GM12878 (cell line): ENCODE data around the gene ZBTB21. TPM values are rescaled to one million over a fixed set of nuclear protein-coding genes. Genes with fewer than 3 reads are reported as not detected.

Experiments
- ATAC-seq: fragments of 200-7000 bp; cut with Tn5 transposase; 3 replicates; pipeline ENCODE4 v1.9.1; 2020; ENCODE audit warnings: mild to moderate bottlenecking, moderate library complexity
- BruUV-seq: library from RNA; stranded (reverse); fragments of 400-500 nt; replicated peaks from 2 replicates; lab custom pipeline; 2021; lab: Mats Ljungman, UMichigan
- CTCF ChIA-PET: fragments of 300-600 bp; sonication (Branson Sonifier 250); formaldehyde crosslinking; extraction: SDS; loops from one replicate; lab custom pipeline; 2021; ENCODE audit warnings: inconsistent platforms; lab: Yijun Ruan, JAX
- POLR2A ChIA-PET: fragments of 350-600 bp; formaldehyde crosslinking; extraction: SDS; loops from one replicate; lab custom pipeline; 2021; ENCODE audit warnings: inconsistent platforms; lab: Charles Lee
- RAD21 ChIA-PET: fragments of 300-600 bp; sonication (Branson Sonifier 250); formaldehyde crosslinking; loops from one replicate; lab custom pipeline; 2023; ENCODE audit warnings: antibody characterized with exemption; ENCODE audit not compliant: unreplicated experiment; lab: Charles Lee
- SMC1A ChIA-PET: fragments of 300-600 bp; sonication (Branson Sonifier 250); formaldehyde crosslinking; loops from one replicate; lab custom pipeline; 2023; ENCODE audit not compliant: unreplicated experiment, uncharacterized antibody; lab: Charles Lee
- DNase-seq: peaks from one replicate; pipeline ENCODE4 v3.0.0-alpha.2; 2011; ENCODE audit warnings: low read depth, low spot score
- FAIRE-seq: peaks from 3 replicates; lab custom pipeline; 2011; peaks lifted over from hg19 to GRCh38; lab: Jason Lieb, UNC
- H2AFZ ChIP-seq: 2 replicates; pipeline ENCODE4 v1.6.0; 2011; ENCODE audit warnings: low read depth, low read length, control low read depth; ENCODE audit not compliant: control insufficient read depth
- H3K27ac ChIP-seq: 2 replicates; pipeline ENCODE4 v1.5.1; 2011; ENCODE audit warnings: control low read depth; ENCODE audit not compliant: control insufficient read depth, insufficient read depth
- H3K27me3 ChIP-seq, 2 experiments: replicated peaks in 1 of 2; 2 replicates each; pipeline versions ENCODE4 v1.6.0 to v1.6.1; 2011; ENCODE audit warnings: low read length in 1 of 2; ENCODE audit not compliant: control insufficient read depth in 2 of 2, insufficient read depth in 2 of 2
- H3K36me3 ChIP-seq, 2 experiments: 2 replicates each; pipeline ENCODE4 v1.5.1; 2011; ENCODE audit warnings: low read length in 1 of 2; ENCODE audit not compliant: control insufficient read depth in 2 of 2, insufficient read depth in 2 of 2
- H3K4me1 ChIP-seq: 2 replicates; pipeline ENCODE4 v1.6.1; 2011; ENCODE audit warnings: mild to moderate bottlenecking, low read length, moderate library complexity, mixed read lengths; ENCODE audit not compliant: control insufficient read depth, insufficient read depth
- H3K4me2 ChIP-seq: 2 replicates; pipeline ENCODE4 v1.6.0; 2011; ENCODE audit warnings: control low read depth; ENCODE audit not compliant: control insufficient read depth, insufficient read depth
- H3K4me3 ChIP-seq: fragments of 200-600 bp; sonication (generic); 2 replicates; pipeline ENCODE4 v1.5.1; 2016
- H3K79me2 ChIP-seq: 2 replicates; pipeline ENCODE4 v1.6.0; 2011; ENCODE audit warnings: low read length; ENCODE audit not compliant: control insufficient read depth, insufficient read depth
- H3K9ac ChIP-seq: 2 replicates; pipeline ENCODE4 v1.8.0; 2011; ENCODE audit warnings: low read length, control low read depth, mixed read lengths; ENCODE audit not compliant: control insufficient read depth, insufficient read depth
- H3K9me3 ChIP-seq: replicated peaks from 3 replicates; pipeline ENCODE4 v1.5.1; 2011; ENCODE audit warnings: mild to moderate bottlenecking, low read length; ENCODE audit not compliant: control insufficient read depth, insufficient read depth
- H4K20me1 ChIP-seq: 2 replicates; pipeline ENCODE4 v1.6.0; 2011; ENCODE audit not compliant: control insufficient read depth, insufficient read depth
- BCL3 ChIP-seq: IDR thresholded peaks from 2 replicates; pipeline ENCODE4 v1.6.1; 2011; ENCODE audit warnings: borderline replicate concordance, low read depth, mild to moderate bottlenecking, moderate library complexity, low read length; ENCODE audit not compliant: insufficient read depth, poor library complexity, severe bottlenecking
- CBX3 ChIP-seq: fragments of 200-600 bp; sonication (generic); IDR thresholded peaks from 2 replicates; pipeline ENCODE4 v1.6.1; 2016; ENCODE audit warnings: low read depth, borderline replicate concordance
- CBX5 ChIP-seq: sonication (generic); IDR thresholded peaks from 2 replicates; pipeline ENCODE4 v1.6.1; 2016; ENCODE audit warnings: low read depth, moderate library complexity, mild to moderate bottlenecking, inconsistent platforms
- NFXL1 ChIP-seq: fragments of 450-650 bp; IDR thresholded peaks from 2 replicates; pipeline ENCODE4 v1.6.1; 2017; ENCODE audit warnings: antibody characterized with exemption, mild to moderate bottlenecking, borderline replicate concordance
- SUZ12 ChIP-seq: fragments of 200-600 bp; sonication (generic); IDR thresholded peaks from one replicate; pipeline ENCODE4 v1.6.1; 2018; ENCODE audit warnings: antibody characterized with exemption, mild to moderate bottlenecking; ENCODE audit not compliant: unreplicated experiment
- WGBS: methylation state at CpG from one replicate; pipeline ENCODE4 v1.1.6; 2016; ENCODE audit warnings: low lambda C conversion rate; ENCODE audit not compliant: insufficient replicate concordance, insufficient coverage; ENCODE audit errors: missing lambda C conversion rate; 5-methylcytosine and 5-hydroxymethylcytosine counted together
- in situ Hi-C: fragments of 300-500 bp; cut with MboI; formaldehyde crosslinking; loops from 9 replicates; pipeline ENCODE4 v1.14.3; 2018; ENCODE audit warnings: mixed read lengths
- intact Hi-C: fragments of 100-400 bp; cut with micrococcal nuclease; formaldehyde crosslinking; loops from one replicate; pipeline ENCODE4 v1.14.2; 2022; ENCODE audit not compliant: unreplicated experiment
- polyA plus RNA-seq, 11 experiments: library from polyadenylated mRNA; depleted of rRNA in 4 of 11; unstranded in 6 of 11; stranded (reverse) in 5 of 11; fragments of >200 nt; fragmentation: Nextera tagmentation in 4 of 11; fragmentation: Illumina TruSeq in 1 of 11; extraction: Ambion mirVana in 4 of 11; extraction: Trizol in 1 of 11; gene quantifications; 1 replicate in 1 of 11; 2 replicates in 10 of 11; pipeline versions ENCODE4 v1.2.1 to v1.2.3, GENCODE V29; 2011 to 2016; ENCODE audit warnings: inconsistent platforms in 2 of 11, missing spikeins in 2 of 11, low read depth in 1 of 11
- total RNA-seq, 4 experiments: library from RNA; depleted of rRNA in 3 of 4; stranded (reverse); fragments of >200 nt in 3 of 4; fragmentation: Illumina TruSeq in 1 of 4; extraction: Trizol in 1 of 4; gene quantifications; 2 replicates each; pipeline versions ENCODE4 v1.2.1 to v1.2.3, GENCODE V29; 2013 to 2021

ZBTB21 gene
- total and polyA plus RNA-seq, 10 of the 15 experiments (the other 5 are each of a cell fraction or from before 2014, with no cell fraction given) = 1.8 to 21.6 (median 10.6) TPM

GRCh38 chr21:41983229-41983628, 26.9 kb downstream of the ZBTB21 start:
- TF ChIP-seq NFXL1 = no peak
- TF ChIP-seq CBX5 = 0 out of 2 replicates have a peak, but pooled peaks have one; percentile 34
- CTCF ChIA-PET = interaction anchor here (0.6 kb wide), 1 partner anchor 844 kb away, joined by 3 read pairs; no protein-coding TSS in a partner anchor
- BruUV-seq = no TSS peak

DNA sequence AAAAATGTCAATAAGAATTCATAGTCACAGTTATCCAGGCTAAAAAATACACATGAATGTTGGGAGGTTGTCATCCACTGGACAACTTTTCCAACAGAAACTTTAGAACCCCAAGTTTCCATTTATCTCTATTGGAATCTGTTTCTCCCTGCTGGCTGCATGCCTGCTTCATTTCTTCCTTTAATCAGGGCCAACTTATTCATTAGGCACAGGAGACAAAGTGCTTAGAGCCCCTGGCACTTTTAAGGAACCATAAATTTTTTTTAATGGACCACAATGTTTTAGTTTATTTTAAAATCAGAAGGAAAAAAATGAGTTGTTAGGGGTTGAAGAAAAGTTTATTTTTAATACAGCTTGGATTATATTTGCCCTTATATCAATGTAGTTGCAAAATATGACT, 29.6 kb downstream of the ZBTB21 start:
- no TSS peak for BruUV-seq
- H3K36me3 ChIP-seq = no peaks in the 10 kb centered on the region
- ATAC-seq = no peak
- ChIA-PET RAD21 (no interaction called here), CTCF (interaction anchor here (0.7 to 1.3 kb wide), 2 partner anchors 110 to 127 kb away, joined by 3 to 4 read pairs; no protein-coding TSS in a partner anchor), POLR2A (no interaction called here), SMC1A (interaction anchor here (0.9 kb wide), 1 partner anchor 15 kb away, joined by 3 read pairs; no protein-coding TSS in a partner anchor)
- H4K20me1 ChIP-seq = no peaks in the 10 kb centered on the region
- FAIRE-seq = no peak
- H2AFZ ChIP-seq = no peak overlapping the region
- DNase-seq = no peak
- H3K4me2 ChIP-seq = no peak overlapping the region
- no peaks in the 10 kb centered on the region for H3K27me3 ChIP-seq
- no peaks in the 10 kb centered on the region for H3K4me1 ChIP-seq
- intact Hi-C loops (no loop called here), in situ Hi-C loops (no loop called here)
- TF ChIP-seq SUZ12 = no peak
- TF ChIP-seq CBX3 = no peak
- no peak for TF ChIP-seq BCL3
- no peak overlapping the region for H3K4me3 ChIP-seq
- no peak overlapping the region for H3K9ac ChIP-seq
- H3K9me3 ChIP-seq = peaks cover 7% of the 10 kb centered on the region; the same call in 2 of the 3 replicates
- no peaks in the 10 kb centered on the region for H3K79me2 ChIP-seq
- H3K27ac ChIP-seq = no peak overlapping the region

More at GRCh38 chr21:41983229-41983628, 26.9 kb downstream of the ZBTB21 start:
- Histone ChIP-seq H2AFZ (no peak overlapping the region), H3K9ac (no peak overlapping the region), H3K4me1 (no peaks in the 10 kb centered on the region), H3K4me2 (no peak overlapping the region), H3K36me3 (no peaks in the 10 kb centered on the region), H3K27ac (no peak overlapping the region), H4K20me1 (no peaks in the 10 kb centered on the region), H3K4me3 (no peak overlapping the region), H3K27me3 (no peaks in the 10 kb centered on the region), H3K79me2 (no peaks in the 10 kb centered on the region), H3K9me3 (peaks cover 7% of the 10 kb centered on the region; the same call in 2 of the 3 replicates)
- ATAC-seq (no peak), FAIRE-seq (no peak), DNase-seq (no peak)
- intact Hi-C loops = no loop called here
- ChIA-PET SMC1A (interaction anchor here (0.6 kb wide), 1 partner anchor 71 kb away, joined by 3 read pairs; no protein-coding TSS in a partner anchor), POLR2A (no interaction called here), RAD21 (no interaction called here)
- 84% methylated on average over 1 of the region's 1 CpG for WGBS
- in situ Hi-C loops = no loop called here
